ENCODE results near the gene MBD6.
"Not testable (repeated sequence)": the region's sequence is repeated elsewhere in the genome, so short reads cannot be mapped to it uniquely, and the experiment has no call there.

MBD6 gene

GRCh38 chr12:57551637-57552305 lies 29.1 kb downstream of the MBD6 start:
- no peak overlapping the region for H3K9ac ChIP-seq (ENCODE audit: low read length)
- peaks cover 7% of the 10 kb centered on the region for H3K4me1 ChIP-seq (ENCODE audit: control insufficient read depth, insufficient read depth, low read length)
- no peaks in the 10 kb centered on the region for H3K9me3 ChIP-seq (ENCODE audit: control insufficient read depth, low read length)
- H3K36me3 ChIP-seq (ENCODE audit: control insufficient read depth, insufficient read depth, low read length): no peaks in the 10 kb centered on the region
- no peak overlapping the region for H3K4me3 ChIP-seq (ENCODE audit: low read length)
- H3K27me3 ChIP-seq (ENCODE audit: control insufficient read depth, insufficient read depth, low read length): peaks cover 29% of the 10 kb centered on the region

- peaks cover 29% of the 10 kb centered on the region for H3K27me3 ChIP-seq (ENCODE audit: control insufficient read depth, insufficient read depth, low read length)
These were observed 29.7 kb downstream of the MBD6 start for GRCh38 chr12:57552306-57552651.

GRCh38 chr12:57552835-57553313 lies 30.2 kb downstream of the MBD6 start:
- H3K4me1 ChIP-seq (ENCODE audit: control insufficient read depth, insufficient read depth, low read length): peaks cover 7% of the 10 kb centered on the region
- no peaks in the 10 kb centered on the region for H3K36me3 ChIP-seq (ENCODE audit: control insufficient read depth, insufficient read depth, low read length)
- no peak overlapping the region for H3K4me3 ChIP-seq (ENCODE audit: low read length)
- no peak overlapping the region for H3K9ac ChIP-seq (ENCODE audit: low read length)
- H3K9me3 ChIP-seq (ENCODE audit: control insufficient read depth, low read length): no peaks in the 10 kb centered on the region
- peaks cover 29% of the 10 kb centered on the region for H3K27me3 ChIP-seq (ENCODE audit: control insufficient read depth, insufficient read depth, low read length)

More at GRCh38 chr12:57552306-57552651, 29.7 kb downstream of the MBD6 start:
- H3K4me3 ChIP-seq (ENCODE audit: low read length): no peak overlapping the region
- H3K9ac ChIP-seq (ENCODE audit: low read length): no peak overlapping the region
- H3K9me3 ChIP-seq (ENCODE audit: control insufficient read depth, low read length): no peaks in the 10 kb centered on the region
- H3K4me1 ChIP-seq (ENCODE audit: control insufficient read depth, insufficient read depth, low read length): peaks cover 7% of the 10 kb centered on the region
- no peaks in the 10 kb centered on the region for H3K36me3 ChIP-seq (ENCODE audit: control insufficient read depth, insufficient read depth, low read length)

GRCh38 chr12:57553343-57554202 lies 30.9 kb downstream of the MBD6 start:
- Histone ChIP-seq H3K9ac (ENCODE audit: low read length) (no peak overlapping the region), H3K9me3 (ENCODE audit: control insufficient read depth, low read length) (no peaks in the 10 kb centered on the region), H3K4me3 (ENCODE audit: low read length) (no peak overlapping the region), H3K36me3 (ENCODE audit: control insufficient read depth, insufficient read depth, low read length) (no peaks in the 10 kb centered on the region), H3K4me1 (ENCODE audit: control insufficient read depth, insufficient read depth, low read length) (peaks cover 7% of the 10 kb centered on the region), H3K27me3 (ENCODE audit: control insufficient read depth, insufficient read depth, low read length) (peaks cover 23% of the 10 kb centered on the region)

GRCh38 chr12:57554453-57554852 lies 31.8 kb downstream of the MBD6 start:
- H3K9ac ChIP-seq (ENCODE audit: low read length): no peak overlapping the region
- H3K36me3 ChIP-seq (ENCODE audit: control insufficient read depth, insufficient read depth, low read length): no peaks in the 10 kb centered on the region
- peaks cover 14% of the 10 kb centered on the region for H3K27me3 ChIP-seq (ENCODE audit: control insufficient read depth, insufficient read depth, low read length)
- H3K9me3 ChIP-seq (ENCODE audit: control insufficient read depth, low read length): no peaks in the 10 kb centered on the region
- peaks cover 7% of the 10 kb centered on the region for H3K4me1 ChIP-seq (ENCODE audit: control insufficient read depth, insufficient read depth, low read length)
- H3K4me3 ChIP-seq (ENCODE audit: low read length): no peak overlapping the region

DNA sequence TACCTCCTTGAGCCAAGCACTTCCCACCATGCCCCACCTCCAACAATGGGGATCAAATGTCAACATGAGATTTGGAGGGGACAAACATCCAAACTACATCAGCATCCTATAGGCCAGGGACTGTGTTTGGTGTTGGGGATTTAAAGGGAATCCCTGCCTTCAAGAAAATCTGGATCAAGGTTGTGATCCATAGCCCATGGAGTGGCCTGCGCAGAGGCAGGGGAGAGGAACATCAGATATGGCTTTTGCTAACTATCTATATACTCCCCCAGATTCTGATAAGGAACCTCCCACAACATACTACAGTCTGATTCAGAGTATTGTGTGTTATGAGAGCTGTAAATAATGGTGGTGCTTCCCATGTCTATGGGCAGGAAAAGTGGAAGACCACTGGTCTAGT lies 32.3 kb downstream of the MBD6 start:
- H3K9ac ChIP-seq (ENCODE audit: low read length): no peak overlapping the region
- H3K27me3 ChIP-seq (ENCODE audit: control insufficient read depth, insufficient read depth, low read length): peaks cover 10% of the 10 kb centered on the region
- H3K36me3 ChIP-seq (ENCODE audit: control insufficient read depth, insufficient read depth, low read length): no peaks in the 10 kb centered on the region
- peaks cover 4% of the 10 kb centered on the region for H3K4me1 ChIP-seq (ENCODE audit: control insufficient read depth, insufficient read depth, low read length)
- H3K4me3 ChIP-seq (ENCODE audit: low read length): no peak overlapping the region
- H3K9me3 ChIP-seq (ENCODE audit: control insufficient read depth, low read length): no peaks in the 10 kb centered on the region

DNA sequence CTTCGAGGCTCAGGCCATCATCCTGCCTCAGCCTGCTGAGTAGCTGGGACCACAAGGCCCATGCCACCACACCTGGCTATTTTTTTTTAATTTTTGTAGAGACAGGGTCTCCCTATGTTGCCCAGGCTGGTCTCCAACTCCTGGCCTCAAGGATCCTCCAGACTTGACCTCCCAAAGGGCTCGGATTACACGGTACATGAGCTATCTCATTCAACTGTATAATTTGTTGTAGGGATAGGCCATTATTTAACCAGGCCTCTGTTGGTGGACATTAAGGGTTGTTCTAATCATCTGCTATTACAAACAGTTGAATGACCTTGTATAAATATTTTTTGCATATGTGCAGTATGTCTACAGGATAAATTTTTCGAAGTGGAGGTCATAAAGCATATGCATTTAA lies 36.2 kb downstream of the MBD6 start:
- H3K9me3 ChIP-seq (ENCODE audit: control insufficient read depth, low read length): no peaks in the 10 kb centered on the region
- H3K9ac ChIP-seq (ENCODE audit: low read length): no peak overlapping the region
- H3K36me3 ChIP-seq (ENCODE audit: control insufficient read depth, insufficient read depth, low read length): no peaks in the 10 kb centered on the region
- no peak overlapping the region for H3K4me3 ChIP-seq (ENCODE audit: low read length)
- no peaks in the 10 kb centered on the region for H3K27me3 ChIP-seq (ENCODE audit: control insufficient read depth, insufficient read depth, low read length)
- no peaks in the 10 kb centered on the region for H3K4me1 ChIP-seq (ENCODE audit: control insufficient read depth, insufficient read depth, low read length)

DNA sequence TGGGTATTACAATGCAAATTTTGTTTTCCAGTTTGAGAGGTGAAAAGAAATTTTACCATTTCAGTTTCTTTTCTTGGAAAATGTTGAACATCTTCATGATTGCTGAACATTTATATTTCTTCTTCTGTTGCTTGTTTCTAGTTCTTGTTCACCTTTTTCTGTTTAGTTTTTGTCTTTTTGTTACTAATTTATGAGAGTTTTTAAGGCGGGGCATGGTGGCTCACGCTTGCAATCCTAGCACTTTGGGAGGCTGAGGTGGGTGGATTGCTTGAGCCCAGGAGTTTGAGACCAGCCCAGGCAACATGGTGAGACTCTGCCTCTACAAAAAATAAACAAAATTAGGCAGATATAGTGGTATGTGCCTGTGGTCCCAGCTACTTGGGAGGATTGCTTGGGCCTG lies 37.9 kb downstream of the MBD6 start:
- no peak overlapping the region for H3K4me3 ChIP-seq (ENCODE audit: low read length)
- no peak overlapping the region for H3K9ac ChIP-seq (ENCODE audit: low read length)
- H3K4me1 ChIP-seq (ENCODE audit: control insufficient read depth, insufficient read depth, low read length): no peaks in the 10 kb centered on the region
- no peaks in the 10 kb centered on the region for H3K9me3 ChIP-seq (ENCODE audit: control insufficient read depth, low read length)
- H3K27me3 ChIP-seq (ENCODE audit: control insufficient read depth, insufficient read depth, low read length): no peaks in the 10 kb centered on the region
- H3K36me3 ChIP-seq (ENCODE audit: control insufficient read depth, insufficient read depth, low read length): no peaks in the 10 kb centered on the region

DNA sequence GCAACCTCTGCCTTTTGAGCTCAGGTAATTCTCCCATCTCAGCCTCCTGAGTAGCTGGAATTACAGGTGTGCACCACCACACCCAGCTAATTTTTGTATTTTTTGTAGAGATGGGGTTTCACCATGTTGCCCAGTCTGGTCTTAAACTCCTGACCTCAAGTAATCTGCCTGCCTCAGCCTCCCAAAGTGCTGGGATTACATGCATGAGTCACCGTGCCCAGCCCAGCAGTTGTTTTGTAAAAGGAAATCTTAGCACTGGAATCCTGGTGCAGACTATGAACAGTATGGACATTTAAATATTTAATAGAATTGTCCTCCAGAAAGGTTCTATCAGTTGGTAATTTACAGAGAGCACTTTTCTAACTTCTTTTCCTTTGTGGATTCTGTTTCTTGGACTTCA lies 38.5 kb downstream of the MBD6 start:
- H3K36me3 ChIP-seq (ENCODE audit: control insufficient read depth, insufficient read depth, low read length); H3K4me1 ChIP-seq (ENCODE audit: control insufficient read depth, insufficient read depth, low read length); H3K4me3 ChIP-seq (ENCODE audit: low read length); H3K27me3 ChIP-seq (ENCODE audit: control insufficient read depth, insufficient read depth, low read length); H3K9ac ChIP-seq (ENCODE audit: low read length); H3K9me3 ChIP-seq (ENCODE audit: control insufficient read depth, low read length): not testable (repeated sequence)

GRCh38 chr12:57563358-57563757 lies 40.7 kb downstream of the MBD6 start:
- Histone ChIP-seq H3K27me3 (ENCODE audit: control insufficient read depth, insufficient read depth, low read length) (no peaks in the 10 kb centered on the region), H3K36me3 (ENCODE audit: control insufficient read depth, insufficient read depth, low read length) (no peaks in the 10 kb centered on the region)

GRCh38 chr12:57564178-57564740 lies 41.6 kb downstream of the MBD6 start:
- Histone ChIP-seq H3K9ac (ENCODE audit: low read length) (no peak overlapping the region), H3K36me3 (ENCODE audit: control insufficient read depth, insufficient read depth, low read length) (no peaks in the 10 kb centered on the region), H3K27me3 (ENCODE audit: control insufficient read depth, insufficient read depth, low read length) (no peaks in the 10 kb centered on the region), H3K4me3 (ENCODE audit: low read length) (no peak overlapping the region), H3K9me3 (ENCODE audit: control insufficient read depth, low read length) (no peaks in the 10 kb centered on the region), H3K4me1 (ENCODE audit: control insufficient read depth, insufficient read depth, low read length) (no peaks in the 10 kb centered on the region)

More at GRCh38 chr12:57563358-57563757, 40.7 kb downstream of the MBD6 start:
- Histone ChIP-seq H3K4me1 (ENCODE audit: control insufficient read depth, insufficient read depth, low read length) (no peaks in the 10 kb centered on the region), H3K9me3 (ENCODE audit: control insufficient read depth, low read length) (no peaks in the 10 kb centered on the region), H3K4me3 (ENCODE audit: low read length) (no peak overlapping the region), H3K9ac (ENCODE audit: low read length) (no peak overlapping the region)

- H3K9ac ChIP-seq (ENCODE audit: low read length): no peak overlapping the region
- no peaks in the 10 kb centered on the region for H3K36me3 ChIP-seq (ENCODE audit: control insufficient read depth, insufficient read depth, low read length)
- no peaks in the 10 kb centered on the region for H3K27me3 ChIP-seq (ENCODE audit: control insufficient read depth, insufficient read depth, low read length)
- no peak overlapping the region for H3K4me3 ChIP-seq (ENCODE audit: low read length)
- no peaks in the 10 kb centered on the region for H3K4me1 ChIP-seq (ENCODE audit: control insufficient read depth, insufficient read depth, low read length)
- H3K9me3 ChIP-seq (ENCODE audit: control insufficient read depth, low read length): no peaks in the 10 kb centered on the region
These were observed 46.2 kb downstream of the MBD6 start for GRCh38 chr12:57568838-57569237.
